NCI-H510A (cell line): ENCODE results near the gene AHCYL2.
"Not testable (repeated sequence)": the region's sequence is repeated elsewhere in the genome, so short reads cannot be mapped to it uniquely, and the experiment has no call there.

Experiments
- DNase-seq: peaks from one replicate; lab custom pipeline; 2025; lab: John Stamatoyannopoulos, UW

The AHCYL2 gene

GRCh38 chr7:129385116-129385515, 160.3 kb downstream of the AHCYL2 start:
- DNase-seq: no peak

GRCh38 chr7:129385598-129385997, 160.8 kb downstream of the AHCYL2 start:
- no peak for DNase-seq

- no peak for DNase-seq
Measured at GRCh38 chr7:129386506-129386905, 161.7 kb downstream of the AHCYL2 start.

- DNase-seq: no peak
Measured at GRCh38 chr7:129387537-129387936, 162.7 kb downstream of the AHCYL2 start.

GRCh38 chr7:129388333-129389098, 163.7 kb downstream of the AHCYL2 start:
- no peak for DNase-seq

GRCh38 chr7:129389829-129390228, 165.0 kb downstream of the AHCYL2 start:
- no peak for DNase-seq

- no peak for DNase-seq
Measured at GRCh38 chr7:129390314-129390713, 165.5 kb downstream of the AHCYL2 start.

GRCh38 chr7:129391546-129392171, 166.8 kb downstream of the AHCYL2 start:
- no peak for DNase-seq

GRCh38 chr7:129393255-129393654, 168.4 kb downstream of the AHCYL2 start:
- no peak for DNase-seq

- DNase-seq: no peak
Measured at GRCh38 chr7:129394101-129394500, 169.3 kb downstream of the AHCYL2 start.

- no peak for DNase-seq
Measured at GRCh38 chr7:129394982-129395914, 170.4 kb downstream of the AHCYL2 start.

GRCh38 chr7:129401228-129401966, 176.6 kb downstream of the AHCYL2 start:
- DNase-seq: no peak

GRCh38 chr7:129401967-129402860, 177.4 kb downstream of the AHCYL2 start:
- no peak for DNase-seq

- DNase-seq: no peak
Measured at GRCh38 chr7:129405527-129405926, 180.7 kb downstream of the AHCYL2 start.

GRCh38 chr7:129410238-129410637, 185.4 kb downstream of the AHCYL2 start:
- not testable (repeated sequence) for DNase-seq

GRCh38 chr7:129412501-129412900, 187.7 kb downstream of the AHCYL2 start:
- no peak for DNase-seq

GRCh38 chr7:129417073-129417472, 192.2 kb downstream of the AHCYL2 start:
- DNase-seq: no peak

- DNase-seq: no peak
Measured at GRCh38 chr7:129421717-129422250, 197.0 kb downstream of the AHCYL2 start.

- DNase-seq: no peak
Measured at GRCh38 chr7:129422727-129423126, 197.9 kb downstream of the AHCYL2 start.

- DNase-seq: no peak
Measured at GRCh38 chr7:129423700-129424410, 199.0 kb downstream of the AHCYL2 start.
